ENCODE data around the gene PLIN4. TPM values are rescaled to one million over a fixed set of nuclear protein-coding genes. Genes with fewer than 3 reads are reported as not detected.
A peak's percentile ranks its signal among the peaks of the same experiment; 100 is the strongest.

The PLIN4 gene
- total and polyA plus RNA-seq, 2 donors from 2014 or later = 1.6 to 2.2 TPM

DNA sequence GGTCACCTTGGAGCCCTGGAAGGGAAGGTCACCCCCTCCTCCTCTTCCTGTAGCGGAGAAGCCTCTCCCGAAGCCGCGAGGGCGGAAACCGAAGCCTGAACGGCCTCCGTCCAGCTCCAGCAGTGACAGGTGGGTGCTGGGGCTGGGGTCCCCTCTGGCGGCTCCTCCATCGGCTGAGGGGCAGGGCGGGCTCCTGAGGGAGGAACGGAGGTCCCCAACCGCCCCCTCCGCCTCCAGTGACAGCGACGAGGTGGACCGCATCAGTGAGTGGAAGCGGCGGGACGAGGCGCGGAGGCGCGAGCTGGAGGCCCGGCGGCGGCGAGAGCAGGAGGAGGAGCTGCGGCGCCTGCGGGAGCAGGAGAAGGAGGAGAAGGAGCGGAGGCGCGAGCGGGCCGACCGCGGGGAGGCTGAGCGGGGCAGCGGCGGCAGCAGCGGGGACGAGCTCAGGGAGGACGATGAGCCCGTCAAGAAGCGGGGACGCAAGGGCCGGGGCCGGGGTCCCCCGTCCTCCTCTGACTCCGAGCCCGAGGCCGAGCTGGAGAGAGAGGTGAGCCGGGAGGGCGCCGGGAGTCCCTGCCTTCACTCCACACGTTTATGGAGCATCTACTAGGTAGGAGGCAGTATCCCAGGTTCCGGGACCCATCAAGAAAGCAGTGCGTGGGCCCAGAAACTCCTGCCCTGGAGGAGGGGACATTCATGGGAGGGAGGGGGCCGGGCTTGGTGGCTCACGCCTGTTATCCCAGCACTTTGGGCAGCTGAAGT is 24.2 kb downstream of the PLIN4 start:
- TF ChIP-seq, protein P1, sequence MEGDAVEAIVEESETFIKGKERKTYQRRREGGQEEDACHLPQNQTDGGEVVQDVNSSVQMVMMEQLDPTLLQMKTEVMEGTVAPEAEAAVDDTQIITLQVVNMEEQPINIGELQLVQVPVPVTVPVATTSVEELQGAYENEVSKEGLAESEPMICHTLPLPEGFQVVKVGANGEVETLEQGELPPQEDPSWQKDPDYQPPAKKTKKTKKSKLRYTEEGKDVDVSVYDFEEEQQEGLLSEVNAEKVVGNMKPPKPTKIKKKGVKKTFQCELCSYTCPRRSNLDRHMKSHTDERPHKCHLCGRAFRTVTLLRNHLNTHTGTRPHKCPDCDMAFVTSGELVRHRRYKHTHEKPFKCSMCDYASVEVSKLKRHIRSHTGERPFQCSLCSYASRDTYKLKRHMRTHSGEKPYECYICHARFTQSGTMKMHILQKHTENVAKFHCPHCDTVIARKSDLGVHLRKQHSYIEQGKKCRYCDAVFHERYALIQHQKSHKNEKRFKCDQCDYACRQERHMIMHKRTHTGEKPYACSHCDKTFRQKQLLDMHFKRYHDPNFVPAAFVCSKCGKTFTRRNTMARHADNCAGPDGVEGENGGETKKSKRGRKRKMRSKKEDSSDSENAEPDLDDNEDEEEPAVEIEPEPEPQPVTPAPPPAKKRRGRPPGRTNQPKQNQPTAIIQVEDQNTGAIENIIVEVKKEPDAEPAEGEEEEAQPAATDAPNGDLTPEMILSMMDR (IDR thresholded peaks at IDR 0.05; ENCODE audit: borderline replicate concordance, extremely low read depth, insufficient read depth) = no peak
- intact Hi-C loops (cut with DNase I) = no loop called here
- H3K9me3 ChIP-seq (ENCODE audit: control insufficient read depth in 2 of 3, insufficient read depth in 1 of 3, low read length in 3 of 3) = peaks cover 0 to 3% (median 0%) of the 10 kb centered on the region in 3 donors
- FAIRE-seq = no peak
- no peak for DNase-seq
- H3K36me3 ChIP-seq (ENCODE audit: control insufficient read depth in 2 of 3, insufficient read depth in 3 of 3, low read length in 3 of 3) = peaks cover 5 to 27% (median 13%) of the 10 kb centered on the region in 3 donors
- H3K4me3 ChIP-seq (ENCODE audit: low read length in 3 of 3) = no peak overlapping the region
- peaks cover 0 to 3% (median 0%) of the 10 kb centered on the region in 3 donors for H3K4me1 ChIP-seq (ENCODE audit: control insufficient read depth in 2 of 3, insufficient read depth in 2 of 3, low read depth in 1 of 3, low read length in 3 of 3)
- H3K9ac ChIP-seq (ENCODE audit: low read length in 3 of 3) = no peak overlapping the region
- H3K27me3 ChIP-seq (ENCODE audit: control insufficient read depth, insufficient read depth, low read length) = no peaks in the 10 kb centered on the region
- no peak overlapping the region for H3K27ac ChIP-seq (ENCODE audit: low read depth in 2 of 2, low read length in 2 of 2)

DNA sequence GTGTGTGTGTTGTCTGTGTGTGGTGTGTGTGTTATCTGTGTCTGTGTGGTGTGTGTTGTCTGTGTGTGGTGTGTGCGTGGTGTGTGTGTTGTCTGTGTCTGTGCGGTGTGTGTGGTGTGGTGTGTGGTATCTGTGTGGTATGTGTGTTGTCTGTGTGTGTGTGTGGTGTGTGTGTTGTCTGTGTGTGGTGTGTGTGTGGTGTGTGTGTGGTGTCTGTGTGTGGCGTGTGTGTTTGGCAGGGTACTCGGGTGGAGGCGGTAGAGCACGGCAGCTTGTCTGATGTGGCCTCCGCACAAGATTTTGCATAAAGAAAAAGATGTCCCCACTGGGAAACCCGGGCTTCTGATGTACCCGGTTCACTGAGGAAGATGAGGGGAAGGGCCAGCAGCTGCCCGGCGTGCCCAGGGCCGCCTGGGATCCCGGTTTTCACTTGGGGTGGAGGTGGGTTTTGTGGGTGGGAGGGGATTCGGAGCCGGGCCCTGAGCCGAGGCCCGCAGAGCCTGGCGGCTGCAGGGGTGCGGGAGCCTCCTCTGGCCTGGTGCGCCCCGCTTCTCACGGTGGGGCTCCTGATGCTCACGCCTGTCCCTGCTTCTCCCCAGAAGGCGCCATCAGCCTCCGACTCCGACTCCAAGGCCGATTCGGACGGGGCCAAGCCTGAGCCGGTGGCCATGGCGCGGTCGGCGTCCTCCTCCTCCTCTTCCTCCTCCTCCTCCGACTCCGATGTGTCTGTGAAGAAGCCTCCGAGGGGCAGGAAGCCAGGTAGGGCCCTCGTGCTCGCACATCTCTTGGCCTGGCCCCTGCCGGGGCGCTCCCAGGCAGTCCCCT is 25.0 kb downstream of the PLIN4 start:
- intact Hi-C loops (cut with DNase I) = no loop called here
- H3K4me1 ChIP-seq (ENCODE audit: control insufficient read depth in 2 of 3, insufficient read depth in 2 of 3, low read depth in 1 of 3, low read length in 3 of 3) = peaks cover 0 to 3% (median 0%) of the 10 kb centered on the region in 3 donors
- H3K9ac ChIP-seq (ENCODE audit: low read length in 3 of 3) = no peak overlapping the region
- peaks cover 0 to 3% (median 0%) of the 10 kb centered on the region in 3 donors for H3K9me3 ChIP-seq (ENCODE audit: control insufficient read depth in 2 of 3, insufficient read depth in 1 of 3, low read length in 3 of 3)
- H3K4me3 ChIP-seq (ENCODE audit: low read length in 3 of 3) = peak overlapping the region in 1 of 3 donors; percentile 7
- H3K27me3 ChIP-seq (ENCODE audit: control insufficient read depth, insufficient read depth, low read length) = no peaks in the 10 kb centered on the region
- DNase-seq = no peak
- no peak overlapping the region for H3K27ac ChIP-seq (ENCODE audit: low read depth in 2 of 2, low read length in 2 of 2)
- FAIRE-seq = no peak
- TF ChIP-seq, protein P1 (IDR thresholded peaks at IDR 0.05; ENCODE audit: borderline replicate concordance, extremely low read depth, insufficient read depth) = no peak
- peaks cover 7 to 30% (median 13%) of the 10 kb centered on the region in 3 donors for H3K36me3 ChIP-seq (ENCODE audit: control insufficient read depth in 2 of 3, insufficient read depth in 3 of 3, low read length in 3 of 3)

DNA sequence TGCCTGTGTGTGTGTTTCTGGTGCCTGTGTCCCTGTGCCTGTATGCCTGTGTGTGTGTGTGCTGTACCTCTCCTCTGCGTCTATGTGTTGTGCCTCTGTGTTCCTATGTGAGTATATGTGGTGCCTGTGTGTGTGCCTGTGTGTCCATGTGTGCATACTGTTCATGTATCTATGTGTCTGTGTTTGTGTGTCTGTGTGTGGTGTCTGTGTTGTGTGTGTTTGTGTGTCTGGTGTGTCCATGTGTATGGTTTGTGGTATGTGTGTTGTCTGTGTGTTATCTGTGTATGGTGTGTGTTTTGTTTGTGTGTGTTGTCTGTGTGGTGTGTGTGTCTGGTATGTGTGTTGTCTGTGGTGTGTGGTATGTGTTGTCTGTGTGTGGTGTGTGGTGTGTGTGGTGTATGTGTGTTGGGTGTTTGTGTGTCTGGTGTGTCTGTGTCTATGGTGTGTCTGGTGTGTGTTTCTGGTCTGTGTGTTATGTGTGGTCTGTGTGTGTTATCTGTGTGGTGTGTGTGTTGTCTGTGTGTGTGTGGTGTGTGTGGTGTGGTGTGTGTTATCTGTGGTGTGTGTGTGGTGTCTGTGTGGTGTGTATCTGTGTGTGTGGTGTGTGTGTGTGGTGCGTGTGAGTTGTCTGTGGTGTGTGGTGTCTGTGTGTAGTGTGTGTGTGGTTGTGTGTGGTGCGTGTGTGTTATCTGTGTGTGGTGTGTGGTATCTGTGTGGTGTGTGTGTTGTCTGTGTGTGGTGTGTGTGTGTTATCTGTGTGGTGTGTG is 25.8 kb downstream of the PLIN4 start:
- intact Hi-C loops (cut with DNase I) = no loop called here
- peaks cover 0 to 3% (median 0%) of the 10 kb centered on the region in 3 donors for H3K9me3 ChIP-seq (ENCODE audit: control insufficient read depth in 2 of 3, insufficient read depth in 1 of 3, low read length in 3 of 3)
- DNase-seq = no peak
- no peaks in the 10 kb centered on the region for H3K27me3 ChIP-seq (ENCODE audit: control insufficient read depth, insufficient read depth, low read length)
- peaks cover 7 to 28% (median 13%) of the 10 kb centered on the region in 3 donors for H3K36me3 ChIP-seq (ENCODE audit: control insufficient read depth in 2 of 3, insufficient read depth in 3 of 3, low read length in 3 of 3)
- no peak overlapping the region for H3K9ac ChIP-seq (ENCODE audit: low read length in 3 of 3)
- TF ChIP-seq, protein P1 (IDR thresholded peaks at IDR 0.05; ENCODE audit: borderline replicate concordance, extremely low read depth, insufficient read depth) = no peak
- no peak overlapping the region for H3K27ac ChIP-seq (ENCODE audit: low read depth in 2 of 2, low read length in 2 of 2)
- peak overlapping the region in 1 of 3 donors; percentile 7 for H3K4me3 ChIP-seq (ENCODE audit: low read length in 3 of 3)
- peaks cover 0 to 3% (median 0%) of the 10 kb centered on the region in 3 donors for H3K4me1 ChIP-seq (ENCODE audit: control insufficient read depth in 2 of 3, insufficient read depth in 2 of 3, low read depth in 1 of 3, low read length in 3 of 3)
- FAIRE-seq = no peak

All from kidney (tissue), 14 donors.